Activated T-cell treated with anti-CD3 and anti-CD28 coated beads for 48 hours (primary cell): Measurements from ENCODE around the gene APRT.
"Not testable (repeated sequence)": the region's sequence is repeated elsewhere in the genome, so short reads cannot be mapped to it uniquely, and the experiment has no call there.

Experiments used
- DNase-seq: peaks from one replicate; pipeline ENCODE4 v3.0.0-alpha.2; 2020; ENCODE audit warnings: low read depth

The APRT gene

DNA sequence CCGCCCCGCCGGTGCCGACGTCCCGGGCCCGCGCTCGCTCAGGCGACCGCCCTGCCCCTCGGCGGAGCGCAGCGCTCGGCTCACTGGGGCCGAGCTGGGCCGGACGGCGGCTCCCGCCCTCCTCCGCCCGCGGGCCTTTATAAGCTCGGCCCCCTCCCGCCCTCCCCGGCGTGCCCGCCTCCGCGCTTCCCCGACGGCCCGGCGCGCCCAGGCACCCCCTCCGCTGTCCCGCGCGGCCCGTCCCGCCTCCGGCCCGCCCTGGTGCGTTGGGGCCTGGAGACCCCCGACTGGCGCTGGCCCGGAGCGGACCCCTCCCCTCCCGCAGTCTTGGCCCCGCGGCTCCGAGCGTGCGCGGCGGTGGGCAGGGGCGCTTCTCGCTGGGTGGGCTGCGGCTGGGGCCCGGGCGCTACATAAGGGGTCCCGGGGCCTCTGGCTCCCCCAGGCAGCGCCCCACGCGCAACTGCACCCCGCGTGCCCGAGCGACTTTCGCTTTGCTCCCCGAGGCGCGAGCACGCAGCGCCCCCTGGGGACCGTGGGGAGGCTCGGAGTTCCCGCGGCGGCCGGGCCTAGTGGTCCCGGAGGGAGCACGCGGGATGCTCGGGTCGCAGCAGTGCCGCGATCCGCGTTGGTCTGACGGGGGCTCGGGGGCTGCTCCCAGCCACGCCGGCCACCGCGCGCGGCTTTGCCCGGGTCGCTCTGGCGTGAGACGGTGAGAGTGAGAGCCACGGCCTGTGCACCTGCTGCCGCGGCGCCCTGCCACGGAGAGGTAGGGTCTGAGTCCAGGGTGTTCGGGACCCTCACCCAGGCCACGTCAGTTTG lies 26.4 kb downstream of the APRT start, which contains the start of gene PIEZO1:
PIEZO1 (minus strand) TSS at position 115 of the 819 bp plus-strand sequence. CDS start 256 bp downstream, outside the sequence.
- DNase-seq: peak; percentile 72

DNA sequence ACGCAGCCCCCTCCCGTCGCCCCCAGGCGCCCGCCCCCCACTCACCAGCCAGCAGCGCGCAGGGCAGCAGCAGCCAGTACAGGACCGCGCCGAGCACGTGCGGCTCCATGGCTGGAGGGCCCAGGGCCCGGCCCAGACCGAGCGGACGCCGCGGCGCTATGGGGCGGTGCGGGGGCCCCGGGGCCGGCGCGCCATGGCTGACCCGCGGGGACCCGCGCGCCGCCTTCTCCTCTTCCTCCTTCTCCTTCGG lies 26.9 kb downstream of the APRT start:
- DNase-seq: no peak

DNA sequence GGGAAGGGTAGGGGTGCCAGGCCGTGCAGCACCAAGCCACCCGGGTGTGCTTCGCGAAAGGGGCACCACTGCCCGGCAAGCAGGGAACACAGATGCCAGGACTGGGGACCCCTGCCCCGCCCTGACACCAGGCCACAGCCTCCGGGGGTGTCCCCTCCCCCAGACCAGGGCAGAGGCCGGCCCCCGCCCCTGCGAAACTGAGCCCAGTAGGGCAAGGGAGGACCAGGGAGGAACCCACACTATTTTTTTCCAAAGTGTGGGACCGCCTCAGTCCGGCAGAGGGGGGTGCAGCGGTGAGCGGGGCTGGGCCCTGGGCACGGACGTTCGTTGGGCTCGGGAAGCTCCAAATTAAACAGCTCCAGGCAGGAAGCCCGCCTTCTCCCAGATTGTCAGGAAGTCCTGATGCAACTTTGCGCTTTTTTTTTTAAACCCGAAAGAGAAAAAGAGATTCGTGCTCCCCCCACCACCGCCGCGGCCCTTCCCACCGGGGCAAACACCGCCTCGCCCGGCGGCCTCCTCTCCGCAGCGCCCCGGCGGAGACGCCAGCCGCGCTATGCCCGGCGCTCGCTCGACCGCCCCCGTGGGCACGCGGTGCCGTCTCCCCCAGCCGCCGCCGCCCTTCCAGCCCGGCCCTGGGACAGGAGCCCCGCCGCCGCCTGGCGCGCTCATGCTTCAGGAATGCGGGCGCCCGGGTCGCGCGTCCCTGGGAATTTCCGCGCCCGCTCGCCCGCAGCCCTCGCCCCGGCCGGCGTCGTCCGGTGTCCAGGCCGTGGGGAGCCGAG lies 27.5 kb downstream of the APRT start:
- no peak for DNase-seq

DNA sequence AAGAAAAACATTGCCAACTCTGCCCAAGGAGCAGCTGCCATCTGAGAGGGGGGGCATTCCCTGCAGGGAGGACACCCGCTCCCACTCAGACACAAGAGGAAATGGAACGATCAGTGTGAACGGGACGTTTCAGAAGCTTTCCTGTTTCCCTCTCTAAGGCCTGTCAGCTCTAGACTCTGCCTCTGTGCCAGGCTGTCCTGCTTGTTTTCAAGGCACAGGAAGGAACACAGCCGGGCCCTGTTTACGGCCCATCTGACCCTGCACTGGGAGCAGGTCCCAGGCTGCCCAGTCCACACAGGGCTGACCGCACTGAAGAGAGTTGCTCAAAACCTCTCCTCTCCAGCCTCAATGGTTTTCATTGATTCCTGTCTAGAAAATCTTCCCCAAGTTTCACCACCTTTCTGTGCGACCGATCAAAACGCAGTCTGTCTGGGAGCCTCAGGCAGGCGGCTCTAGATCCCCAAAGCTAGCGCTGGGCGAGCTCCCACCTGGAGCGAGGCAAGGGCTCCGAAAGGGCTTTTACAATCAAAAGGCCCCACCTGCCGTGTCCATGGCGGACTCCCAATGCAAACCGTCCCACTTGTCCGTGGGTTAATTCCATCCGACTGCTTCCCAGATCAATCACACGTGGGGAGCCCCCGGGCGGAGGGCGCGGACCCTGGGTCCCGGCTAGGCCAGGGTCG lies 28.2 kb downstream of the APRT start:
- DNase-seq: no peak

DNA sequence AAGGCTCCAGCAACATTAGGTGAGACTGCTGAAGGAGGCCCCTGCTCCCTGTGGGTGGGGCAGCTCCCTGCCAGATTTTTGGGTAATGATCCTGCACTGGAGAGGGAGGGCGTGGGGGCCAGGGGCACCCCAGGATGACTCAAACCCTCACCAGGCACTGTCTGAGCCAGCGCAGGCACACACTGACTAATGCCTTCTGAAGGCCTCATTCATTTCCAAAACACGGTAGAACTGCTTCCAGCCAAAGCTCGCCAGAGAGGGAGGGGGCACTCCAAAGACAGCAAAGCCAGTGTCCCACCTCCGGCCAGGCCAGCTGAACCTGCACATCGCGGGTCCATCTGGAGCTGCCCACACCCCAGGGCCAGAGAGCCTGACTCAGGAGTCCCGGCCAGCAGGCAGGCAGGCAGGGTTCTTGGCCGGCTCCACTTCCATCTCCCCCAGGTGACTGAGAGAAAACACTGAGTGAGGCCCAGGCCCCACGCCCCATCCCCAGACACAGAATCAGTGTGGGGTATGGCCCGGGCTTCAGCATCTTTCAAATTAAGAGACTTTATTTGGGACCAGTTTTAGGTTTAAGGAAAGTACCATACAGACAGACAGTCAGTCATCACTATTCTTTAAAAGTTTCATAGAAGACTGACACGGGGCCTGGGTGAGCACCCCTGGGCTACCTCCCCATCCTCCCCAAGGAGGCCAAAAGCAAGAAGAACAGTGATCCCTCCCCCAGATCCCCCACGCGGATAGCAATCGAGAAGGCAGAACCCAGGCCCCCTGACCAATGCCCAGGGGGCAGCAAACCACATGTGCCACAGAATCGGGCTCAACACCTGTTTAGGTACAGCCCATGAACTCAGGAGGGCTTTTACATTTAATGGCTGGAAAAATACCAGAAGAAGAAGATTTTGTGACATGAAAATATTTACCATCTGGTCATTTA lies 29.0 kb downstream of the APRT start:
- peak; percentile 82 for DNase-seq

DNA sequence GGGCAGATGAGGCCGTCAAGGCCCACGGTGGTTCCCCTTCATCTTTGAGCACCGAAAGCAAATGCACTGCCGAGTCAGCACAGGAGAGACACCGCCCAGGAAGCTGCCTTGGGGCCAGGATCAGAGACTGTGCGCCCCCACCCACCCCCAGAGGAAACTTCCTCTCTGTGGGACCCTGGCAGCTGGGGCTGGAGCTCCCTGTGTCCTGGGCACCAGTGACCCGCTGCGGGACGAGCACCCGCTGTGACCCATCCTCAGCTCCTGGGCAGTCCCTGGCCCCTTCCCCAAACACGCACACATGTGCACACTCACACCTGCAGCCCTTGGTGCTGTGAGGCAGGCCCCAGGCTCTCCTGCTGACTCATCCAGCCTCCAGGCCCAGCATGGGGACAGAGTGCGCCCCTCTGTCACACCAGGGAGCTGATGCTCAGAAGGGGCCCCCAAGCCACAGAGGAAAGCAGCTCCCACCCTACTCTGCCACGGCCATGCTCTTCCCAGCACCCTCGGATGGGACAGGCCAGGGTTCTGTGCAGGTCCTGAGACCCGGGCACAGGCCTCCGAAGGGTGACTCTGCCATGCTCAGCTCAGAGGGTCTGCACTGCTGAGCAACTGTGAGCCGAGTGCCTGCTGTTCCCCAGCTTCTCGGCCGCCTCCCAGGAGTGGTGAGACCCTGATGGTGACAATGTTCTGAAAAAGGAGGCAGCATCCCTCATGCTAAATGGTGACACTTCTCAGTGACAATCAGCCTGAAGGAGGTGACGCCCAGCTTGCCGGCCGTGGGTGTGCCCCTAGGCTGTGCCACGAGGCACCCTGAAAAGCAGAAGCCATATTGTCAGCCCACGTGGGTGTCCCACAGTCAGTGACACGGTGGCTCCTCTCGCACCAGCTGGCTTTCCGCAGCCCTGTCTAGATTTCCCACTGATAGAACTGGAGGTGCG lies 30.3 kb downstream of the APRT start:
- peak; percentile 69 for DNase-seq

DNA sequence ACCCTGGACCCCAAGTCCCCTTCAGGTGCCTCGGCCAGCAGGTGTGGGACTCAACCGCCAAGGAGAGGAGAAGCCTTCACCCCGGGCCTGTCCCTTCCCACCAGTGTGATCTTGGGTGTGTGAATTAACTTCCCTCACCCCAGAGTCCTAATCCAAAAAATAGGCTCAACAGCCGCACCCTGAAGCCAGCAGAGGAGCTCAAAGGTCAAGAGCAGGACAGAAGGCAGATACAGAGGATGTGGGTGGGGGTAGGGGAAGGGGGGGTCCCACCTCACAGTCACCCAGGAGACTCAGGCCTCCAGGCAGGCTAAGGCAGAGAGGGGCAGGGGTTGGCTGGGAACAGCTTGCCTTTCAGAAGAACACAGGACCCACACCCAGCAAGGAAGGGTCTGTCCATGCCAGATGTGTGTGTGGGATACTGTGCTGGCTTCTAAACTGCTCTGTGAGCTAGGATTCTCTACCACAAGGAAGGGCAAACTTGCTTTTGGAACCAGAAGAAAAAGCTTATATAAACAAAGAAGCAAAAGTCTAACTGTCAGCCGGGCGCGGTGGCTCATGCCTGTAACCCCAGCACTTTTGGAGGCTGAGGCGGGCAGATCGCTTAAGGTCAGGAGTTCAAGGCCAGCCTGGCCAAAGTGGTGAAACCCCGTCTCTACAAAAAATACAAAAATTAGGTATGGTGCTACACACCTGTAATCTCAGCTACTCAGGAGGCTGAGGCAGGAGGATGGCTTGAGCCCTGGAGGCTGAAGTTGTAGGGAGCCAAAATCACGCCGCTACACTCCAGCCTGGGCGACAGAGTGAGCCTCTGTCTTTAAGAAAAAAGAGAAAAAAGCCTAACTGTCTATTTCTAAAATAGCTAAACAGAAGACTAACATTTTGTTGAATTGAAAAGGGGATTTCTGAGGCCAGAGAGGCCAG lies 31.3 kb downstream of the APRT start:
- no peak for DNase-seq

DNA sequence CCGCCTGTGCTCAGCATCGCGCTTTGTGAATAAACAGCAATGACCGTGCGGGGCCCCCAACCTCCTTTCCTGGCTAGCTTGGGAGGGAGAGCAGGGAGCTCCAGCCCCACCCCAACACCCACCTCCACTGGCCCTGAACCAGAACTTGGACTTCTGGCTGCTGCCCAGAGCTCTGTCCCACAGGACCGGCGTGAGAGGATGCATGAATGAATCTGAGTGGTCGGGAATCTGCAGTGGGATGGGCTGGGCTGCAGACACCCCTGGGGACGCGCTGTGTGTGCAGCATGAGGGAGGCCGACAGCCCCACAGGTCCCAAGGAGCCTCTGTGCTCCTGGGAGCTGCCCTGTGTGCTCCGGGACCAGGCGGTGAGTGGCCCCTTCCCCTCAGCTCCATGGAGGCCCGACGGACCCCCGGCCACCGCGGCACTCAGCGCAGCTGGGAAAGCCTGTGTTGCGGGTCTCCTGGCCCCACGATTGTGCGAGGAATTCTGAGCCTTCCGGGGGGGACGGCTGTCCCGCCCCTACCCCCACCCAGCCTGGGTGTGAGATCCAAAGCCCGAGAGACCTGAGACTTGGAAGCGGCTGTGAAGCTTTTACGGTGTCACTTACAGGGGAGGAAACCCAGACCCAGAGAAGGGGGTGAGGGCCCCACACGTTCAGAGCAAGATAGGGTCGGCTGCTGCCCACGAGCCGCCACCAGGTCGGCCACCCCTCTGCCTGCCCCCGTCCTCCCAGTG lies 32.2 kb downstream of the APRT start:
- DNase-seq: no peak

DNA sequence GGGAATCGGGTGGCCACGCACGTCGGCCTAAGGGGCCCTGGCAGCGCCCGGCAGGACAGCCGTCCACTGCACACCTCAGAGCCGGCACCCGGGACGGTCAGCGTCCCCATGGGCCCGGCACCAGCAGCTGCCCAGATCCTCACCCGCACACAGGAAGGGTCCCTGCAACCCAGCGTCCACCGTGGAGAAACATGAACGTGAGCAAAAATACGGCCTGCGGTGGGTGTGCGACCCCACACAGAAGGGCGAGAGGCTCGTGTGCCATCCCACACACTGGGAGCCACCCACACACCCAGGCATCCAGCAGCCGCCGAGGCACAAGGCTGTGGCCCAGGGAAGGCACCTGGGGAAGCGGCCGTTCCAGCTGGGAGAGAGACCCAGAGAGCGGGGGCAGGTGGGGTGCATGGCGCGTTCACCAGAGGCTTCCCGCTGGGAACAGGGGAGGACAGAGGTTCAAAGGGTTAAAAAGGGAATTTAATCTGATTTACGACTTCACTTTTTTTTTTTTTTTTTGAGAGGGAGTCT lies 33.1 kb downstream of the APRT start:
- DNase-seq: no peak

DNA sequence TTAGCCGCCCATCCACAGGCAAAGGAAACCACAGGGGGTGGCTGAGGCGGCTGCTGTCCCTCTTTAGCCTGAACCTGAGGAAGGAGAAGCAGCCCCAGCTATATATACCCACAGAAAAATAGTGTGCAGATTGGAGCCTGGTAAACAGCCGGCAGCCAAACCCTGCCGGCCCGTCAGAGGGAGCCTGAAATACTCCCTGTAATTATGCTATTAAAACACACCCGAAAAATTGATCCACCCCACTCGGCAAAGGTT lies 33.5 kb downstream of the APRT start:
- DNase-seq: no peak

DNA sequence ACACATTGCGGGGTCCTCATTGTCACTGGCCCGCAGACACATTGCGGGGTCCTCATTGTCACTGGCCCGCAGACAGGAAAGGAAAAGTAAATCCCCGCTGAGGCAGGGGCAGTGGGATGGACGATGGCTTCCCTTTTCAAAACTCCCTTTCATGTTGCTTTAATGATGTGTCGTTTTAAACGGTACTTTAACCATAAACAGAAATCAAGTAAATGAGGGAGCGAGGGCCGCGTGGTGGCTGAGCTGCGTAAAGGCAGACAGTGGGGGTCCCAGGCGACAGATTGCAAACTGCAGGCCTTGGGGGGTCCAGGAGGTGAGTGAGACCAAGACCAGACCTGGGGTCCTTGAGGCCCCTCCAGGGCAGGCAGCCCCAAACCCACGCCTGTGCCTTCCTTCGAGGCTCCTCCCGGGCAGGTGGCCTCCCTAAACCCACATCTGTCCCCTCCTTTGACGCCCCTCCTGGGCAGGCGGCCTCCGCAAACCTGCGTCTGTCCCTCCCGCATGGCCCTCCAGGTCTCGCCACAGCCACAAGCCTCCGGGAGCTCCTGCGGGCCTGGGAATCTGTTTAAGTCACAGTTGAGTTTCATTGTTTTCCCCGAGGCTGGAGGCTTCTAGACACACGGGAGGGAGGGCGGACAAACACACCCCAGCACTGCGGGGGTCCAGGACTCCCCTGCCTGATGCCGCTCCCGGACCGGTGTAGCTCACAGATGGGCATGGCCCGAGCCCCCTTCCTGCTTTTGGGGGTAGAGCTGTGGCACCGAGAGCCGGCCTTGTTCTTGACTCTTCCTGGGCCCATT lies 34.1 kb downstream of the APRT start:
- DNase-seq: no peak

DNA sequence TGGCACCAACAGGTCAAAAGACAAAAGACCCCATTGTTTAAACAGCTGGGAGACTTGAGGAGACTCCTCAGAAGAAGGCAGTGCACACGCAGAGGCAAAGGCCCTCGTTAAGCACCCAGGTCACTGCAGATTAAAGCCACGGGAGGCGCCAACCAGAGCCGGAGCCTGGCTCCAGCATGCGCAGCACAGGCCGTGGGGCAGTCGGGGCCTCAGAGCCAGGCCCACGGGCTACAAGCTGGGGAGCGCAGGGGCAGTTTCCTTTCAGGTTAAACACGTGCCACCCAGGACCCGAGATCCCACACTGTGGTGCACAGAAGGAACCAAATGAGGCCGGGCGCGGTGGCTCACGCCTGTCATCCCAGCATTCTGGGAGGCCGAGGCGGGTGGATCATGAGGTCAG lies 35.9 kb downstream of the APRT start:
- DNase-seq: no peak

DNA sequence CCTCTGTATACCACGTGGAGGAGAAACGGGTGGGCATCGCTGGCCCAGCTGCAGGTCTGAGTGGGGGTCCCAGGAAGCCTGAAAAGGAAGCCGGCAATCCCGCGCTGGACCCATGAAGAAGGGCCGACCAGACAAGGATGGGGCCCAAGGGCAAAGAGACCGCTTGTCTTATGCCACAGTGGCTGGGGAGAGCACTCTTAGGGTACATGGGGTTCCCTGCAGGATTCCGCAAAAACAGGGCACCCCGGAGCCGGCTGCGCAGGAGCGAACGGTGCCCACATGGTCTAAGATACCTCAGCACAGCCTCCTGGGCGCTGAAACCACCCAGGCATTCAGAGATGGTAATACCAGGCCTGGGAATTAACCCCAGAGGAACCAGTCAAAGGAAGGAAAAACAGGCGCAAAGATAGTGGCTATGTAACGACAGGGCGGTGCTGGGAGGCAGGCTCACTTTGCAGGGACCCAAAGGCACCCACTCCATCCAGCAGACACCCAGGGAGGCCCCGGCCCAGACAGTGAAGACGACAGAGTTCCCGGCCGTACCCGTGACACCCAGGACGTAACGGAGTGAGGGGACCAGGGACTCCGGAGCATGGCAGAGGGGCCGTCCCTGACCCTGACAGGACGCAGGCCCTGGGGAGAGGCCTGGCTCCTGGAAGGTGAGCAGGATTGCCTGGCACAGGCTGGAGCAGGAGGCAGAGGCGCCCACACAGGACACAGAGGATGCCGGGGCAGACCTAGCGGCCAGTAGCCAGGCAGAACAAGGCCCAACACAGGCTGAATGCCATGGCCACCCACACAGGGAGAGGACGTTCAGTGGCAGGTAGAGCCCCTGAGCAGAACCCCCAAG lies 37.0 kb downstream of the APRT start:
- no peak for DNase-seq

DNA sequence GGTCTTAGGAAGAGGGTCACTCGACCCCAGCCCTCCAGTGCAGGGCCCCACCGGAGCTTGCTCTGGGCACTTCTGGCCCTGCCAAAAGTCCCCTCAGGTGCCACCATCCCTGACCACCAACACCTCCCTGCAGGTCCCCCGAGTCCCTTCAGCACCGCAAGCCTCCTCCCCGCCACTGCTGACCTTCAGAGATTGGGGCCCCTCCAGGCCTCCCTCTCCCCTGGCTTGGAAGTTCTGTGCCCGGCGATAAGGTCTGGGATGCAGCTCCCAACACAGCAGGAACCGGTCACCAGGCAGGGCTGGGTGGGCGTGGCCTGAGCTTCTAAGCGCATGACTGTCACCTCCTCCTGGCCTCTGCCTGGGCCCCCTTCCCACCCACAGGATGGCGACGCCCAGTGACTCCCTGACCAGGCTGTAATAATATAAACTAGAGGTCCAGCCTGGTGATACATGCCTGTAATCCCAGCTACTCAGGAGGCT lies 37.9 kb downstream of the APRT start:
- no peak for DNase-seq

DNA sequence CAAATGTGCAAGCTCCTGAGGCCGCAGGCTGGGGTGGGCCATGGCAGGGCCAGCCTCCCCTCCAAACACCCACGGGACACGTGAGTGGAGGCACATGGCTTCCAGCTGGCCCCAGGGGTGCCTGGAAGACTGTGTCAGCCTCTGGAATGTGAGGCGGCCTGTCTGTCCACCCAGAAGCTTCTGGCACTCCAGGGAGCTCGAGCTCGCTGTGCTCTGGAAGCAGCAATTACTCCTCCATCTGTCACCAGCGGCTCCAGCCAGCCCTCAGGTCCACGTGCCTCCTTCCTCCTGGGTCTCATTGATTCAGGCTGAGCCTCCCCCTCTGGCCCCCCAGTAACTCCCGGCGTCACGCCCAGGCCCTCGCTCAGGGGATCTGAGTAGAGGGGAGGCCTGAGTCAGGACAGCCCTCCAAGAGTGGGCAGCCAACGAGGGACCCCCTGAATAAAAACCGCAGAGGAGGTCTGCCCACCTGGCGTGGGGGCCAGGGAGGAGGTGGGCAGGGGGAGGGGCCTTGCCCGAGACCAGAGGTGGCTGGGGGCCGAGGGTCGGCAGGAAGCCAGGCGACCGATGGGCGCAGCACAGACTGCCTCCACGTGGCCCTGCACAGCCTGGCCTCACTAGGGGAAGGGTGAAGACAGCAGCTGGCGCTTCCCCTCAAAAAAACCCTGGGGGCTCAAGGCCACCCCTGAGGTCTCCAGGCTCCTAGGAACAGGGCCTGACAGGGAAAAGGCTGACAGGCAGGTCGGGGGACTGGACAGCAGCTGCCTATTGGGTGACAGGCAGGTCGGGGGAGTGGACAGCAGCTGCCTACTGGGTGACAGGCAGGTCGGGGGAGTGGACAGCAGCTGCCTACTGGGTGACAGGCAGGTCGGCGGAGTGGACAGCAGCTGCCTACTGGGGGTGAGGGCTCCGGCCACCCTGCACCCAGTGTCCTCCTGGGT lies 38.6 kb downstream of the APRT start:
- DNase-seq: no peak

DNA sequence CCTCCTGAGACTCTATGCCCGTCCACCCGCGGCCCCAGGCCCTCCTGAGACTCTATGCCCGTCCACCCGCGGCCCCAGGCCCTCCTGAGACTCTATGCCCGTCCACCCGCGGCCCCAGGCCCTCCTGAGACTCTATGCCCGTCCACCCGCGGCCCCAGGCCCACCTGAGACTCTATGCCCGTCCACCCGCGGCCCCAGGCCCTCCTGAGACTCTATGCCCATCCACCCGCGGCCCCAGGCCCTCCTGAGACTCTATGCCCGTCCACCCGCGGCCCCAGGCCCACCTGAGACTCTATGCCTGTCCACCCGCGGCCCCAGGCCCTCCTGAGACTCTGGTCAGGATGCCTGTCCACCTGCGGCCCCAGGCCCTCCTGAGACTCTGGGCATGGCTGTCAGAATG lies 39.9 kb downstream of the APRT start:
- DNase-seq: not testable (repeated sequence)
